Erythroblast (primary cell): Measurements from ENCODE around the gene KIF13A.

ENCODE experiments used
- GATA1 ChIP-seq: IDR thresholded peaks from 2 replicates; pipeline ENCODE4 v1.6.1; 2011; ENCODE audit warnings: low read depth, mild to moderate bottlenecking, control low read depth, low read length, moderate library complexity
- POLR2A ChIP-seq: IDR thresholded peaks from 2 replicates; pipeline ENCODE4 v1.6.1; 2011; ENCODE audit warnings: mild to moderate bottlenecking, low read length

DNA sequence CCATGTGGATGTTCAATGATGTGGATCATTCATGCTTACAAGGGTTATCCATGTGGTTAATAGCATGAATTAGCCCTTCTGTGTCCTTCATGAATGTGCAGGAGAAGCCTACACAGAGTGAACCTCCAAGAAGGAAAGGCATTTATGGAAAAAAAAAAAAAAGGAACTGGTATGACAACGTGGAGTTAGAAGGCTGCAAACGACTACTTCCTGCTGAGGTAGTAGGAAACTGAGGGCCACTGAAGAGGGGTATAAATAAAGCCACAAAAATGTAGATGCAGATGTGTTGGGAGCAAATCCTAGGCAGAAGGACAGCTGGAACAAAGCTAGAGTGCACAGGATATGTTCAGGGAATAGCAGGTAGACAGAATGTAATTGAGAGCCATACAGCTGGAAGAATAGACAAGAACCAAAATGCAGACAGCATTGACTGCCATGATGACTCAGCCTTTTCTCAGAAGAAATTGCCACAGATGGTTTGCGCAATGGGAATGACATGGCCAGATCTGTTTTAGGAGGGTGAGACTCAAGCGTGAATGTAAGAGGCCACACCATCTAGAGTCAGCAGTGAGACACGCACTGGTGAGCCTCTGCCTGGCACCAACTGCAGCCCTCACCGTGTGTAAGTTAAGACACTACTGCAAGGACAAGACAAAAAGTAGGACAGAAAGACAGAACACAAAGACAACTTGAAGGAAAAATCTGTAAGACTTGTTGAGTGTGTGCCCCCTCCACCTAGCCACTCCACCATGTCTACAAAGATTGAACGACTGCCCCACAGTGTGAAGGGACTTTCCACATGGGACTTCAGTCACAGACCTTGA lies 79.8 kb downstream of the KIF13A start:
- peak; percentile 70 for TF ChIP-seq POLR2A
- no peak for TF ChIP-seq GATA1
